GM12891 (cell line): ENCODE results near the gene ZNRF1.
"Not testable (repeated sequence)": the region's sequence is repeated elsewhere in the genome, so short reads cannot be mapped to it uniquely, and the experiment has no call there.

ENCODE experiments used
- POLR2A ChIP-seq: IDR thresholded peaks from 2 replicates; pipeline ENCODE4 v1.6.1; 2011; ENCODE audit warnings: low read depth, low read length, control low read depth
- POLR2AphosphoS5 ChIP-seq: IDR thresholded peaks from 2 replicates; pipeline ENCODE4 v1.6.1; 2011; ENCODE audit warnings: low read depth, low read length, control low read depth
- SPI1 ChIP-seq: IDR thresholded peaks from 2 replicates; pipeline ENCODE4 v1.6.1; 2011; ENCODE audit warnings: low read depth, low read length, control low read depth
- TAF1 ChIP-seq: IDR thresholded peaks from 2 replicates; pipeline ENCODE4 v1.6.1; 2011; ENCODE audit warnings: low read depth, low read length, control low read depth

DNA sequence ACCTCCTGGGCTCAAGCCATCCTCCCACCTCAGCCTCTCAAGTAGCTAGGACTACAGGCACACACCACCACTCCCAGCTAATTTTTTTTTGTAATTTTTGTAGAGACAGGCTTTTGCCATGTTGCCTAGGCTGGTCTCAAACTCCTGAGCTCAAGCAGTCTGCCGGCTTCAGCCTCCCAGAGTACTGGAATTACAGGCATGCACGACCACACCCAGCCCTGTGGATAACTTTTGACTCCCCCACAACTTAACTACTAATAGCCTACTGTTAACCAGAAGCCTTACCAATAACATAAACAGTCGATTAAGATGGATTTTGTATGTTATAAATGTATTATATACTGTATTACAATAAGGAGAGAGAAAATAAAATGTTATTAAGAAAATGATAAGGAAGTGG is 92.8 kb downstream of the ZNRF1 start:
- TF ChIP-seq TAF1, POLR2A, POLR2AphosphoS5, SPI1: not testable (repeated sequence)
